DMS53 treated with DMSO at 0.1 percent for 48 hours (cell line): Measurements from ENCODE around the gene CCDC85C.

Experiments
- DNase-seq: peaks from one replicate; lab custom pipeline; 2025; ENCODE audit not compliant: unreplicated experiment; lab: John Stamatoyannopoulos, UW

The CCDC85C gene

GRCh38 chr14:99590746-99591555 is 13.1 kb downstream of the CCDC85C start:
- DNase-seq: no peak

- DNase-seq: no peak
These were observed 14.1 kb downstream of the CCDC85C start for GRCh38 chr14:99589651-99590530.

- no peak for DNase-seq
These were observed 15.0 kb downstream of the CCDC85C start for GRCh38 chr14:99589031-99589441.

GRCh38 chr14:99587460-99588278 is 16.3 kb downstream of the CCDC85C start:
- DNase-seq: no peak

- no peak for DNase-seq
These were observed 17.1 kb downstream of the CCDC85C start for GRCh38 chr14:99586761-99587459.

- no peak for DNase-seq
These were observed 17.8 kb downstream of the CCDC85C start for GRCh38 chr14:99586054-99586760.

GRCh38 chr14:99584823-99585222 is 19.2 kb downstream of the CCDC85C start:
- no peak for DNase-seq

GRCh38 chr14:99581938-99582337 is 22.1 kb downstream of the CCDC85C start:
- no peak for DNase-seq

GRCh38 chr14:99581374-99581773 is 22.6 kb downstream of the CCDC85C start:
- DNase-seq: no peak

- DNase-seq: no peak
These were observed 24.0 kb downstream of the CCDC85C start for GRCh38 chr14:99579903-99580571.

- DNase-seq: peak; percentile 40
These were observed 24.7 kb downstream of the CCDC85C start for GRCh38 chr14:99579120-99579836.

- DNase-seq: no peak
These were observed 25.4 kb downstream of the CCDC85C start for GRCh38 chr14:99578541-99579101.

- DNase-seq: no peak
These were observed 27.0 kb downstream of the CCDC85C start for GRCh38 chr14:99576761-99577705.

- DNase-seq: no peak
These were observed 27.7 kb downstream of the CCDC85C start for GRCh38 chr14:99576304-99576703.

GRCh38 chr14:99575043-99576023 is 28.7 kb downstream of the CCDC85C start:
- DNase-seq: no peak
